WI38 (cell line): ENCODE data around the gene MTHFD2.

ENCODE experiments used
- H3K4me3 ChIP-seq: 2 replicates; pipeline ENCODE4 v1.5.1; 2011; ENCODE audit warnings: low read depth, mild to moderate bottlenecking, control low read depth, low read length
- TF ChIP-seq, protein P1 (sequence below): IDR thresholded peaks from 2 replicates; pipeline ENCODE4 v1.5.1; 2012; ENCODE audit warnings: low read depth, mild to moderate bottlenecking, control low read depth, low read length

Gene MTHFD2

DNA sequence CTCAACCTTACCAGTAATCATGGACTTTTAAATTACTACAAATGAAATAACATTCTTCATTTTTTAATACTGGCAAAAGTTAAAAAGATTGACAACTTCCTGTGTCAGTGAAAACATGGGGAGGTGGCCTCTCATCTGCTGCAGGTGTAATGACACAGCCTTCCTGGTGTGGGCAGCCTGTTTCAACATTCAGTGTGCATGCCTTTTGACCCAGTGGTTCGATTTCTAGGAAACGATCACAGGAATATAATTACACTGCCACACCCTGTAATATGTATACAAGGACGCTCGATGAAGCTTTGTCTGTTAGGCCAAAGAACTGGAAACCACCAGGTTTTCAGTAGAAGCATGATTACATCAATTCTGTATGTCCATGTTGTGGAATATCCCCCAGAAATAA, 68.7 kb downstream of the MTHFD2 start:
- H3K4me3 ChIP-seq, result no peak overlapping the region
- TF ChIP-seq, protein P1, sequence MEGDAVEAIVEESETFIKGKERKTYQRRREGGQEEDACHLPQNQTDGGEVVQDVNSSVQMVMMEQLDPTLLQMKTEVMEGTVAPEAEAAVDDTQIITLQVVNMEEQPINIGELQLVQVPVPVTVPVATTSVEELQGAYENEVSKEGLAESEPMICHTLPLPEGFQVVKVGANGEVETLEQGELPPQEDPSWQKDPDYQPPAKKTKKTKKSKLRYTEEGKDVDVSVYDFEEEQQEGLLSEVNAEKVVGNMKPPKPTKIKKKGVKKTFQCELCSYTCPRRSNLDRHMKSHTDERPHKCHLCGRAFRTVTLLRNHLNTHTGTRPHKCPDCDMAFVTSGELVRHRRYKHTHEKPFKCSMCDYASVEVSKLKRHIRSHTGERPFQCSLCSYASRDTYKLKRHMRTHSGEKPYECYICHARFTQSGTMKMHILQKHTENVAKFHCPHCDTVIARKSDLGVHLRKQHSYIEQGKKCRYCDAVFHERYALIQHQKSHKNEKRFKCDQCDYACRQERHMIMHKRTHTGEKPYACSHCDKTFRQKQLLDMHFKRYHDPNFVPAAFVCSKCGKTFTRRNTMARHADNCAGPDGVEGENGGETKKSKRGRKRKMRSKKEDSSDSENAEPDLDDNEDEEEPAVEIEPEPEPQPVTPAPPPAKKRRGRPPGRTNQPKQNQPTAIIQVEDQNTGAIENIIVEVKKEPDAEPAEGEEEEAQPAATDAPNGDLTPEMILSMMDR, result no peak
